Measurements from ENCODE around the gene FDCSP.

The FDCSP gene

GRCh38 chr4:70251250-70251944 is 25.5 kb downstream of the FDCSP start:
- H3K4me3 ChIP-seq (ENCODE audit: low read length), result no peak overlapping the region
- no peaks in the 10 kb centered on the region for H3K4me1 ChIP-seq (ENCODE audit: control insufficient read depth, insufficient read depth, low read length)
- H3K27ac ChIP-seq (ENCODE audit: low read depth, low read length), result no peak overlapping the region
- no peaks in the 10 kb centered on the region for H3K36me3 ChIP-seq (ENCODE audit: control insufficient read depth, insufficient read depth, low read length)
- H3K27me3 ChIP-seq (ENCODE audit: control insufficient read depth, insufficient read depth, low read length), result no peaks in the 10 kb centered on the region
- H3K9ac ChIP-seq (ENCODE audit: low read length), result no peak overlapping the region

GRCh38 chr4:70251945-70252277 is 26.0 kb downstream of the FDCSP start:
- Histone ChIP-seq H3K27me3 (ENCODE audit: control insufficient read depth, insufficient read depth, low read length) (no peaks in the 10 kb centered on the region), H3K9ac (ENCODE audit: low read length) (no peak overlapping the region), H3K27ac (ENCODE audit: low read depth, low read length) (no peak overlapping the region), H3K36me3 (ENCODE audit: control insufficient read depth, insufficient read depth, low read length) (no peaks in the 10 kb centered on the region), H3K4me1 (ENCODE audit: control insufficient read depth, insufficient read depth, low read length) (no peaks in the 10 kb centered on the region), H3K4me3 (ENCODE audit: low read length) (no peak overlapping the region)

DNA sequence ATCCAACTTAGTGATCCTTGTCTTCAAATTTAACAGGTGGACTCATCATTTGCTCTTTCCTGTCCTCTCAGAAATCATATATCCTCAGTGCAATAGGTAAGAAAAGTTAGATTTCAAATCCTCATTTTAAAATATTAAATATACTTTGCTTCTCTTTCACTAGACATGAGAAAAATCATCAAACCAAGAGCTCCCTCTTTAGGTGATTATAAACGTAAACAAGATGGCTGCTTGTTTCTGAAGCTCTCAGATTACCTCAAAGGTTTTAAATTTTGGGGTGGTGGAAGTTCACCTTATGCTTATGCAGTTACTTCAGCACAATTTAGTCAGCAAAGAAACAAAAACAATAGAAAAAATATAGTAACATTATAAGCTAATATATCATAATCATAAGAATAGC is 43.8 kb downstream of the FDCSP start:
- H3K4me3 ChIP-seq (ENCODE audit: low read length), result no peak overlapping the region
- no peaks in the 10 kb centered on the region for H3K36me3 ChIP-seq (ENCODE audit: control insufficient read depth, insufficient read depth, low read length)
- H3K4me1 ChIP-seq (ENCODE audit: control insufficient read depth, insufficient read depth, low read length), result no peaks in the 10 kb centered on the region
- H3K27ac ChIP-seq (ENCODE audit: low read depth, low read length), result no peak overlapping the region
- no peak overlapping the region for H3K9ac ChIP-seq (ENCODE audit: low read length)
- H3K27me3 ChIP-seq (ENCODE audit: control insufficient read depth, insufficient read depth, low read length), result no peaks in the 10 kb centered on the region

- Histone ChIP-seq H3K36me3 (ENCODE audit: control insufficient read depth, insufficient read depth, low read length) (no peaks in the 10 kb centered on the region), H3K9ac (ENCODE audit: low read length) (no peak overlapping the region), H3K4me1 (ENCODE audit: control insufficient read depth, insufficient read depth, low read length) (no peaks in the 10 kb centered on the region), H3K4me3 (ENCODE audit: low read length) (no peak overlapping the region), H3K27ac (ENCODE audit: low read depth, low read length) (no peak overlapping the region), H3K27me3 (ENCODE audit: control insufficient read depth, insufficient read depth, low read length) (no peaks in the 10 kb centered on the region)
Measured at GRCh38 chr4:70277121-70277520, 51.2 kb downstream of the FDCSP start.

GRCh38 chr4:70280567-70280966 is 54.6 kb downstream of the FDCSP start:
- H3K27ac ChIP-seq (ENCODE audit: low read depth, low read length), result no peak overlapping the region
- H3K4me1 ChIP-seq (ENCODE audit: control insufficient read depth, insufficient read depth, low read length), result no peaks in the 10 kb centered on the region
- no peak overlapping the region for H3K9ac ChIP-seq (ENCODE audit: low read length)
- H3K4me3 ChIP-seq (ENCODE audit: low read length), result no peak overlapping the region
- H3K36me3 ChIP-seq (ENCODE audit: control insufficient read depth, insufficient read depth, low read length), result no peaks in the 10 kb centered on the region
- H3K27me3 ChIP-seq (ENCODE audit: control insufficient read depth, insufficient read depth, low read length), result no peaks in the 10 kb centered on the region

Measured in rectal smooth muscle tissue (tissue), 1 donor.